Loucy (cell line): ENCODE data around the gene PLEKHA6.

ENCODE experiments used
- H2AFZ ChIP-seq: fragments of 200-600 bp; sonication (generic); 2 replicates; pipeline ENCODE4 v1.6.0; 2016; ENCODE audit warnings: antibody characterized with exemption, mild to moderate bottlenecking, low read length, moderate library complexity
- H3F3A ChIP-seq: fragments of 200-600 bp; 2 replicates; pipeline ENCODE4 v1.6.0; 2016; ENCODE audit warnings: antibody characterized with exemption, low read depth, mild to moderate bottlenecking
- H3K27me3 ChIP-seq: fragments of 200-600 bp; sonication (generic); 2 replicates; pipeline ENCODE4 v1.6.1; 2014; ENCODE audit warnings: low read length, mild to moderate bottlenecking; ENCODE audit not compliant: insufficient read depth, poor library complexity, severe bottlenecking
- H3K36me3 ChIP-seq: fragments of 200-600 bp; sonication (generic); 2 replicates; pipeline ENCODE4 v1.6.1; 2016; ENCODE audit warnings: low read length; ENCODE audit not compliant: insufficient read depth
- H3K4me1 ChIP-seq: fragments of 200-600 bp; sonication (generic); 2 replicates; pipeline ENCODE4 v1.5.1; 2014; ENCODE audit warnings: low read length, mild to moderate bottlenecking; ENCODE audit not compliant: insufficient read depth, poor library complexity, severe bottlenecking
- H3K4me2 ChIP-seq: fragments of 200-600 bp; sonication (generic); 2 replicates; pipeline ENCODE4 v1.6.0; 2014; ENCODE audit warnings: antibody characterized with exemption, low read length, low read depth, mild to moderate bottlenecking; ENCODE audit not compliant: poor library complexity, severe bottlenecking
- H3K4me3 ChIP-seq: fragments of 200-600 bp; sonication (generic); 2 replicates; pipeline ENCODE4 v1.5.1; 2014; ENCODE audit warnings: low read length, mild to moderate bottlenecking, mixed read lengths; ENCODE audit not compliant: poor library complexity, severe bottlenecking
- H3K79me2 ChIP-seq: fragments of 200-600 bp; sonication (generic); 2 replicates; pipeline ENCODE4 v1.6.1; 2014; ENCODE audit warnings: low read length; ENCODE audit not compliant: insufficient read depth
- H3K9ac ChIP-seq: fragments of 200-600 bp; sonication (generic); 2 replicates; pipeline ENCODE4 v1.6.0; 2014; ENCODE audit warnings: mild to moderate bottlenecking, low read depth, low read length, moderate library complexity; ENCODE audit not compliant: poor library complexity, severe bottlenecking
- H3K9me2 ChIP-seq: fragments of 200-600 bp; sonication (generic); replicated peaks from 2 replicates; pipeline ENCODE4 v1.6.1; 2016; ENCODE audit warnings: low read depth, low read length, mixed read lengths
- H3K9me3 ChIP-seq: fragments of 200-600 bp; sonication (generic); 2 replicates; pipeline ENCODE4 v1.6.1; 2014; ENCODE audit warnings: mild to moderate bottlenecking, antibody characterized with exemption, low read length, low read depth; ENCODE audit not compliant: insufficient read depth
- H4K20me1 ChIP-seq: fragments of 200-600 bp; sonication (generic); 2 replicates; pipeline ENCODE4 v1.6.0; 2014; ENCODE audit warnings: antibody characterized with exemption, low read length, mild to moderate bottlenecking; ENCODE audit not compliant: insufficient read depth, poor library complexity, severe bottlenecking
- EZH2phosphoT487 ChIP-seq: fragments of 200-600 bp; IDR thresholded peaks from 2 replicates; pipeline ENCODE4 v1.6.1; 2018; ENCODE audit warnings: antibody characterized with exemption, mild to moderate bottlenecking, moderate library complexity, borderline replicate concordance
- TF ChIP-seq, protein P1 (sequence below): fragments of 200-600 bp; sonication (generic); conservative IDR thresholded peaks from 2 replicates; pipeline ENCODE4 v1.5.1; 2014; ENCODE audit warnings: mild to moderate bottlenecking, antibody characterized with exemption, low read length

Gene PLEKHA6

GRCh38 chr1:204316164-204316563, 43.6 kb downstream of the PLEKHA6 start:
- no peak overlapping the region for H3K4me2 ChIP-seq
- peaks cover 7% of the 10 kb centered on the region for H3K4me1 ChIP-seq
- H3K36me3 ChIP-seq, result no peaks in the 10 kb centered on the region
- H4K20me1 ChIP-seq, result no peaks in the 10 kb centered on the region
- no peak overlapping the region for H2AFZ ChIP-seq
- H3K9me2 ChIP-seq, result no peaks in the 10 kb centered on the region
- no peaks in the 10 kb centered on the region for H3K79me2 ChIP-seq
- H3K9me3 ChIP-seq, result no peaks in the 10 kb centered on the region
- TF ChIP-seq, protein P1, sequence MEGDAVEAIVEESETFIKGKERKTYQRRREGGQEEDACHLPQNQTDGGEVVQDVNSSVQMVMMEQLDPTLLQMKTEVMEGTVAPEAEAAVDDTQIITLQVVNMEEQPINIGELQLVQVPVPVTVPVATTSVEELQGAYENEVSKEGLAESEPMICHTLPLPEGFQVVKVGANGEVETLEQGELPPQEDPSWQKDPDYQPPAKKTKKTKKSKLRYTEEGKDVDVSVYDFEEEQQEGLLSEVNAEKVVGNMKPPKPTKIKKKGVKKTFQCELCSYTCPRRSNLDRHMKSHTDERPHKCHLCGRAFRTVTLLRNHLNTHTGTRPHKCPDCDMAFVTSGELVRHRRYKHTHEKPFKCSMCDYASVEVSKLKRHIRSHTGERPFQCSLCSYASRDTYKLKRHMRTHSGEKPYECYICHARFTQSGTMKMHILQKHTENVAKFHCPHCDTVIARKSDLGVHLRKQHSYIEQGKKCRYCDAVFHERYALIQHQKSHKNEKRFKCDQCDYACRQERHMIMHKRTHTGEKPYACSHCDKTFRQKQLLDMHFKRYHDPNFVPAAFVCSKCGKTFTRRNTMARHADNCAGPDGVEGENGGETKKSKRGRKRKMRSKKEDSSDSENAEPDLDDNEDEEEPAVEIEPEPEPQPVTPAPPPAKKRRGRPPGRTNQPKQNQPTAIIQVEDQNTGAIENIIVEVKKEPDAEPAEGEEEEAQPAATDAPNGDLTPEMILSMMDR, result no peak
- TF ChIP-seq EZH2phosphoT487, result no peak
- H3K4me3 ChIP-seq, result no peak overlapping the region
- no peaks in the 10 kb centered on the region for H3K27me3 ChIP-seq
- no peaks in the 10 kb centered on the region for H3F3A ChIP-seq
- H3K9ac ChIP-seq, result no peak overlapping the region

GRCh38 chr1:204314893-204315658, 44.7 kb downstream of the PLEKHA6 start:
- Histone ChIP-seq H3K79me2 (no peaks in the 10 kb centered on the region), H3K4me1 (peaks cover 7% of the 10 kb centered on the region)

DNA sequence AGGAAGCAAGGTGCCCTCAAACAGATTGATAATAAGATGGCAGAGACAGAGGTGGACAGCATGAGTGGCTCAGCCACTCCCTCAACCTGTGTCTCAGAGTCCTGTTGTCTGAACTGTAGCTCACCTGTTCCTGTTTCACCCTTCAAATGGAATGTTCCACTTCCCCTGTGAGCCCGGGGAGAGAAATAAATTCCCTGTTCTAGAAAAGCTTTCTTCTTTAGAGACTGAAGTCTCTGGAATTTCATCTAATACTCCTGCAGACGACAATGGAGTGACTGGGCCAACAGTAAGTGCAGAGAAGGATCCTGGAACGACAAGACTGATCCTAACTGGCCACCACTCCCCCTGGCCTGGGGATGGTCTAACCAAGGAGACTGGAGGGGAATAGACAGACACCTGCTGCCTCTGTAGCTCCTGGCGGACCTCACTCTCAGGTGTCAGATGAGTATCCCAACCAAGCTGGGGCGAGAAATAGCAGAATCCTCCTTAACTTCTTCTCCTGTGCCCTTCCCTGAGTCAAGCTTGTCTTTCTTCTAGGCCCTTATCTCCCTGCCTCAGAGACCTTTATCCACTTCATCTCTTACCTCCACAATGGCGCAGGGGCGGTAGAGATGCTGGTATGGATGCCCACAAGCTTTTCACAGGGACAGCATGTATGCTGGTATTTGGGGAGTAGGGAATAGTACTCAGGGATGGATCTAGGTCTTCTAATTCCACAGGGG, 45.4 kb downstream of the PLEKHA6 start:
- H3K9me3 ChIP-seq, result no peaks in the 10 kb centered on the region
- peak overlapping the region; percentile 23 for H3K4me2 ChIP-seq
- no peaks in the 10 kb centered on the region for H3K36me3 ChIP-seq
- no peaks in the 10 kb centered on the region for H3K9me2 ChIP-seq
- no peaks in the 10 kb centered on the region for H3F3A ChIP-seq
- no peak overlapping the region for H2AFZ ChIP-seq
- no peaks in the 10 kb centered on the region for H4K20me1 ChIP-seq
- no peaks in the 10 kb centered on the region for H3K79me2 ChIP-seq
- H3K4me1 ChIP-seq, result peaks cover 7% of the 10 kb centered on the region
- H3K27me3 ChIP-seq, result no peaks in the 10 kb centered on the region
- no peak overlapping the region for H3K9ac ChIP-seq
- no peak overlapping the region for H3K4me3 ChIP-seq
- no peak for TF ChIP-seq EZH2phosphoT487
- TF ChIP-seq, protein P1, result no peak

More at GRCh38 chr1:204314893-204315658, 44.7 kb downstream of the PLEKHA6 start:
- Histone ChIP-seq H3K9me3 (no peaks in the 10 kb centered on the region), H4K20me1 (no peaks in the 10 kb centered on the region), H3K4me2 (no peak overlapping the region), H3K9me2 (no peaks in the 10 kb centered on the region), H3K9ac (no peak overlapping the region), H3K27me3 (no peaks in the 10 kb centered on the region), H3K36me3 (no peaks in the 10 kb centered on the region), H3F3A (no peaks in the 10 kb centered on the region), H3K4me3 (no peak overlapping the region), H2AFZ (no peak overlapping the region)
- TF ChIP-seq, protein P1, result no peak
- TF ChIP-seq EZH2phosphoT487, result no peak
